ENCODE measurements around the gene TMEM217.

- peak; percentile 92 to 98 (median 96) for TF ChIP-seq CTCF (IDR thresholded peaks at IDR 0.05)
- TF ChIP-seq POLR2A (IDR thresholded peaks at IDR 0.05): no peak
- no peak for TF ChIP-seq POLR2AphosphoS5 (IDR thresholded peaks at IDR 0.05)
- no peak for TF ChIP-seq EP300 (IDR thresholded peaks at IDR 0.05; ENCODE audit: low read depth)
Observed at GRCh38 chr6:37210313-37210968, 47.5 kb downstream of the TMEM217 start.
